HCT116 (cell line): ENCODE results near the gene TMEM178B. TPM values are rescaled to one million over a fixed set of nuclear protein-coding genes. Genes with fewer than 3 reads are reported as not detected.

Experiments used
- ATAC-seq: fragments of 200-7000 bp; cut with Tn5 transposase; 2 replicates; pipeline ENCODE4 v1.9.1; 2020; ENCODE audit warnings: mild to moderate bottlenecking, moderate library complexity
- BruUV-seq: library from RNA; stranded (reverse); fragments of 400-500 nt; replicated peaks from 2 replicates; lab custom pipeline; 2021; lab: Mats Ljungman, UMichigan
- CTCF ChIA-PET: fragments of 300-600 bp; sonication (Branson Sonifier 250); formaldehyde crosslinking; loops from one replicate; lab custom pipeline; 2021; ENCODE audit warnings: antibody characterized with exemption; lab: Charles Lee
- POLR2A ChIA-PET: fragments of 300-600, 350-600 bp; sonication (Branson Sonifier 250); formaldehyde crosslinking; loops from one replicate; lab custom pipeline; 2021; ENCODE audit warnings: antibody characterized with exemption; lab: Charles Lee
- RAD21 ChIA-PET, 2 experiments: fragments of 300-600 bp; sonication (Branson Sonifier 250); formaldehyde crosslinking; loops; one replicate each; lab custom pipeline; 2023; ENCODE audit warnings: low total read pairs in 2 of 2; ENCODE audit not compliant: uncharacterized antibody in 2 of 2, unreplicated experiment in 2 of 2, low non-redundant PET in 1 of 2; lab: Charles Lee
- DNase-seq: peaks from one replicate; pipeline ENCODE4 v3.0.0-alpha.2; 2010; ENCODE audit warnings: low read depth, low spot score
- H2AFZ ChIP-seq: fragments of 200-600 bp; shearing (Covaris generic), sonication (generic); 2 replicates; pipeline ENCODE4 v1.6.1; 2017; ENCODE audit warnings: low read depth, mixed run types, mixed read lengths, antibody characterized with exemption, low read length; ENCODE audit not compliant: poor library complexity, severe bottlenecking
- H3K27ac ChIP-seq: 2 replicates; pipeline ENCODE4 v1.5.1; 2012; ENCODE audit warnings: low read depth, low read length
- H3K27me3 ChIP-seq: fragments of 200-600 bp; sonication (generic); 2 replicates; pipeline ENCODE4 v1.6.1; 2016; ENCODE audit warnings: mixed run types, low read length, mixed read lengths; ENCODE audit not compliant: insufficient read depth
- H3K36me3 ChIP-seq, 2 experiments: fragments of 200-500 bp in 1 of 2; fragments of 200-600 bp in 1 of 2; sonication (Bioruptor generic) in 1 of 2; sonication (generic) in 1 of 2; 2 replicates each; pipeline versions ENCODE4 v1.5.1 to v1.6.1; 2014 to 2016; ENCODE audit warnings: low read length in 2 of 2, inconsistent platforms in 1 of 2, mixed read lengths in 1 of 2, mixed run types in 1 of 2; ENCODE audit not compliant: insufficient read depth in 2 of 2, control insufficient read depth in 1 of 2
- H3K4me1 ChIP-seq, 2 experiments: fragments of 200-600 bp in 1 of 2; sonication (generic) in 1 of 2; 2 replicates each; pipeline versions ENCODE4 v1.5.1 to v1.6.1; 2012 to 2017; ENCODE audit warnings: low read length in 2 of 2, inconsistent platforms in 1 of 2, mild to moderate bottlenecking in 1 of 2, mixed read lengths in 1 of 2, mixed run types in 1 of 2, moderate library complexity in 1 of 2; ENCODE audit not compliant: insufficient read depth in 2 of 2, control insufficient read depth in 1 of 2
- H3K4me2 ChIP-seq: fragments of 200-600 bp; sonication (generic); 2 replicates; pipeline ENCODE4 v1.6.1; 2017; ENCODE audit warnings: mixed run types, low read length, mixed read lengths
- H3K4me3 ChIP-seq, 2 experiments: fragments of 200-600 bp in 1 of 2; sonication (generic) in 1 of 2; replicated peaks in 1 of 2; 2 replicates each; pipeline ENCODE4 v1.5.1; 2011 to 2016; ENCODE audit warnings: low read length in 2 of 2, control low read depth in 1 of 2, low read depth in 1 of 2, mild to moderate bottlenecking in 1 of 2, mixed read lengths in 1 of 2, mixed run types in 1 of 2
- H3K79me2 ChIP-seq: fragments of 200-600 bp; sonication (generic); 2 replicates; pipeline ENCODE4 v1.6.1; 2017; ENCODE audit warnings: mild to moderate bottlenecking, mixed run types, low read length, moderate library complexity, mixed read lengths; ENCODE audit not compliant: insufficient read depth
- H3K9ac ChIP-seq: fragments of 200-600 bp; sonication (generic); 2 replicates; pipeline ENCODE4 v1.6.1; 2016; ENCODE audit warnings: low read length, mixed read lengths
- H3K9me2 ChIP-seq: fragments of 200-600 bp; sonication (generic), shearing (Covaris generic); 2 replicates; pipeline ENCODE4 v1.6.1; 2017; ENCODE audit warnings: mixed run types, mild to moderate bottlenecking, moderate library complexity; ENCODE audit not compliant: insufficient read depth
- H3K9me3 ChIP-seq, 2 experiments: fragments of 200-500 bp in 1 of 2; fragments of 200-600 bp in 1 of 2; sonication (Bioruptor generic) in 1 of 2; sonication (generic) in 1 of 2; 2 replicates each; pipeline ENCODE4 v1.6.1; 2014 to 2017; ENCODE audit warnings: low read length in 2 of 2, mixed read lengths in 2 of 2, inconsistent platforms in 1 of 2, low read depth in 1 of 2, mild to moderate bottlenecking in 1 of 2, mixed run types in 1 of 2, moderate library complexity in 1 of 2; ENCODE audit not compliant: control insufficient read depth in 1 of 2, insufficient read depth in 1 of 2
- H4K20me1 ChIP-seq: fragments of 200-600 bp; sonication (generic), shearing (Covaris generic); 2 replicates; pipeline ENCODE4 v1.6.1; 2017; ENCODE audit warnings: mixed run types, mild to moderate bottlenecking, moderate library complexity; ENCODE audit not compliant: insufficient read depth
- ATF3 ChIP-seq: IDR thresholded peaks from 2 replicates; pipeline ENCODE4 v1.6.1; 2012
- CBX3 ChIP-seq: IDR thresholded peaks from 2 replicates; pipeline ENCODE4 v1.6.1; 2012; ENCODE audit warnings: low read depth
- CEBPB ChIP-seq: IDR thresholded peaks from 2 replicates; pipeline ENCODE4 v1.6.1; 2012; ENCODE audit warnings: low read depth
- CTCF ChIP-seq, 3 experiments: fragments of 200-600 bp in 1 of 3; sonication (generic) in 1 of 3; IDR thresholded peaks in 2 of 3; conservative IDR thresholded peaks in 1 of 3; 2 replicates each; pipeline ENCODE4 v1.5.1; 2012 to 2017; ENCODE audit warnings: low read depth in 2 of 3, low read length in 2 of 3, antibody characterized with exemption in 1 of 3, borderline replicate concordance in 1 of 3, control low read depth in 1 of 3, mild to moderate bottlenecking in 1 of 3, mixed read lengths in 1 of 3, mixed run types in 1 of 3, moderate library complexity in 1 of 3; ENCODE audit not compliant: insufficient read depth in 1 of 3
- ELF1 ChIP-seq: IDR thresholded peaks from 2 replicates; pipeline ENCODE4 v1.6.1; 2012; ENCODE audit warnings: low read depth, borderline replicate concordance
- EZH2 ChIP-seq: fragments of 200-600 bp; sonication (generic); IDR thresholded peaks from 2 replicates; pipeline ENCODE4 v1.6.1; 2017; ENCODE audit warnings: antibody characterized with exemption, mixed run types
- EZH2phosphoT487 ChIP-seq: fragments of 200-600 bp; IDR thresholded peaks from 2 replicates; pipeline ENCODE4 v1.6.1; 2018; ENCODE audit warnings: antibody characterized with exemption, borderline replicate concordance
- JUND ChIP-seq: IDR thresholded peaks from 2 replicates; pipeline ENCODE4 v1.6.1; 2012
- RAD21 ChIP-seq: IDR thresholded peaks from 2 replicates; pipeline ENCODE4 v1.6.1; 2012; ENCODE audit warnings: low read depth, mild to moderate bottlenecking
- REST ChIP-seq: IDR thresholded peaks from 2 replicates; pipeline ENCODE4 v1.6.1; 2012; ENCODE audit warnings: low read depth
- SRF ChIP-seq: IDR thresholded peaks from 2 replicates; pipeline ENCODE4 v1.6.1; 2012; ENCODE audit warnings: low read depth
- YY1 ChIP-seq: IDR thresholded peaks from 2 replicates; pipeline ENCODE4 v1.6.1; 2011; ENCODE audit warnings: low read length, low read depth, moderate library complexity, mild to moderate bottlenecking; ENCODE audit not compliant: insufficient replicate concordance; ENCODE audit errors: extremely low read depth
- ZNF274 ChIP-seq: fragments of 200-500 bp; sonication (Bioruptor generic); IDR thresholded peaks from 2 replicates; pipeline ENCODE4 v1.6.1; 2014; ENCODE audit warnings: mild to moderate bottlenecking, low read depth, low read length, inconsistent platforms
- intact Hi-C: fragments of 100-400 bp; cut with micrococcal nuclease; formaldehyde crosslinking; loops from 2 replicates; pipeline ENCODE4 v1.10.0; 2022
- total RNA-seq: library from RNA; stranded (reverse); gene quantifications from one replicate; pipeline ENCODE4 v1.2.1, GENCODE V29; 2021; ENCODE audit not compliant: unreplicated experiment
- TF ChIP-seq, protein P1 (sequence below): IDR thresholded peaks from 2 replicates; pipeline ENCODE4 v1.6.1; 2012

Gene TMEM178B
- total RNA-seq, 1 experiment from 2014 or later: 0.02 TPM

DNA sequence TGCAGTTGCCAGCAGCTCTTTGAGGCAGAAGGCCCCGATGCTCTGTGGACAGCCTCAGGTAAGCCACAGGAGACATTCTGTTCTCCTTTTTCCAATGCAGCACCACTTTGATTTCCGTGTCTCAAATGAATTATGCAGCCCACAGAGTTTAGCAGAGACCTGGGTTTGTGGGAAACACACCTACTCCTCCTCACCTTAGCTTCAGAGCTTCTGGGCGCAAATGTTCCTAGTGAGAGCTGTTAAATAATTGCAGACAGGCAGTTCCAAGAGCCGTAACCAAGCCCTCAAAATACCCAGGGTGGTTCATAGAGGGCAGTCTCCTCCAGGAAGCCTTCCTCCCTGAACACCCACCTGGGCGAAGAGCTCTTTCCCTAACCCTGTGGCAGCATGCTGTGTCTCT, 408.1 kb downstream of the TMEM178B start:
- CTCF ChIA-PET: no interaction called here
- H3K36me3 ChIP-seq: no peaks in the 10 kb centered on the region
- no peak for DNase-seq
- no peaks in the 10 kb centered on the region for H3K9me2 ChIP-seq
- no peak overlapping the region for H3K27ac ChIP-seq
- no peaks in the 10 kb centered on the region for H4K20me1 ChIP-seq
- no peak for TF ChIP-seq ELF1
- no peak for TF ChIP-seq JUND
- TF ChIP-seq ZNF274: no peak
- TF ChIP-seq CTCF (IDR thresholded peaks at IDR 0.05 in 2 of 3, conservative IDR thresholded peaks at IDR 0.05 in 1 of 3; ENCODE audit: borderline replicate concordance in 1 of 3, insufficient read depth in 1 of 3, low read depth in 2 of 3, low read length in 2 of 3): no peak
- no peak for TF ChIP-seq SRF
- TF ChIP-seq EZH2: no peak
- no peak for TF ChIP-seq RAD21
- TF ChIP-seq EZH2phosphoT487: no peak
- no peaks in the 10 kb centered on the region for H3K79me2 ChIP-seq
- no peak overlapping the region for H3K9ac ChIP-seq
- no TSS peak for BruUV-seq
- H3K4me2 ChIP-seq: no peak overlapping the region
- POLR2A ChIA-PET: no interaction called here
- peaks cover 0 to 6% of the 10 kb centered on the region in 2 experiments; a peak in 1 of 4 replicates for H3K4me1 ChIP-seq
- no peaks in the 10 kb centered on the region for H3K9me3 ChIP-seq
- H3K27me3 ChIP-seq: peaks cover 8% of the 10 kb centered on the region; the same call in 1 of the 2 replicates
- ATAC-seq: no peak
- no peak overlapping the region for H3K4me3 ChIP-seq
- RAD21 ChIA-PET: no interaction called here
- intact Hi-C loops: no loop called here
- H2AFZ ChIP-seq: no peak overlapping the region

GRCh38 chr7:141483044-141483443, 409.2 kb downstream of the TMEM178B start:
- ChIA-PET POLR2A (no interaction called here), RAD21 (no interaction called here), CTCF (no interaction called here)
- Histone ChIP-seq H3K9me3 (no peaks in the 10 kb centered on the region), H3K9ac (no peak overlapping the region), H3K27ac (no peak overlapping the region), H3K4me2 (no peak overlapping the region), H4K20me1 (no peaks in the 10 kb centered on the region), H3K27me3 (peaks cover 2% of the 10 kb centered on the region; the same call in 1 of the 2 replicates), H3K9me2 (no peaks in the 10 kb centered on the region), H3K4me3 (no peak overlapping the region), H3K79me2 (no peaks in the 10 kb centered on the region), H3K36me3 (no peaks in the 10 kb centered on the region), H2AFZ (no peak overlapping the region), H3K4me1 (peaks cover 0 to 6% of the 10 kb centered on the region in 2 experiments; a peak in 1 of 4 replicates)
- ATAC-seq (no peak), DNase-seq (no peak)
- BruUV-seq: no TSS peak
- intact Hi-C loops: no loop called here
- TF ChIP-seq REST (no peak), CBX3 (no peak), CEBPB (no peak), YY1 (no peak), ATF3 (no peak), ELF1 (no peak)
- TF ChIP-seq, protein P1, sequence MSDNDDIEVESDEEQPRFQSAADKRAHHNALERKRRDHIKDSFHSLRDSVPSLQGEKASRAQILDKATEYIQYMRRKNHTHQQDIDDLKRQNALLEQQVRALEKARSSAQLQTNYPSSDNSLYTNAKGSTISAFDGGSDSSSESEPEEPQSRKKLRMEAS: no peak
